ENCODE data around the gene PARL.

Gene PARL

DNA sequence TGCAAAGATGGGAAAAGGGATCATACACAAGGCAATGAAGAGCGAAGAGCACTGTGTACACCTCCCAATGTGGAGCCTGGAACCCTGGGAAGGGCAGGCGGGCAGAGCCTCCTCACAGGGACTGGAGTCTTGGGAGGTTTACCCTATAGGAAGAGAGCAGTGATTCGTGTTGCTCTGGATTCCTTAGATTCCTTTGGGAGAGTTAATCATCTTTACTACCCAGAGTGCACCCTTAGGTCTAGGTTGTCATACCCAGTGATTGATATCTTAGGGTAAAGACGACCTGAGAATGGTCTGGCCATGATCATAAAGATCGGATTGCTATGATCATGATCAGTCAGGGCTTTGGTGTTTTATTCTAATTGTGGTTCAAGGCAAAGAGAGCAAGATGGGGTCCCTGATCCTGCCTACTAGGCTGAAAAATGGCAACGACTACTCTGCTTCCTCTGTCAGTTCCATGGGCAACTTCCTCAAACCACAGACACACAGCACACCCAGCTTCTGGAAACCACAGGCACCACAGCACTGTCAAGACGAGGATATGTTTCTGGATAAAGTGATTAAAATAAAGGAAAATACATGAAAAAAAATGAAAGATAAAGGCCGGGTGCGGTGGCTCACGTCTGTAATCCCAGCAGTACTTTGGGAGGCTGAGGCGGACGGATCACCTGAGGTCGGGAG, 38.9 kb downstream of the PARL start:
- H3K4me3 ChIP-seq (replicated peaks in 1 of 2; ENCODE audit: low read depth in 2 of 2, low read length in 2 of 2): no peak overlapping the region
- TF ChIP-seq CTCF (IDR thresholded peaks at IDR 0.05; ENCODE audit: low read depth, low read length): no peak
- DNase-seq (ENCODE audit: low read depth in 2 of 2): peak in 1 of 2 donors; percentile 16

- no peak overlapping the region for H3K4me3 ChIP-seq (replicated peaks in 1 of 2; ENCODE audit: low read depth in 2 of 2, low read length in 2 of 2)
These were observed 39.6 kb downstream of the PARL start for GRCh38 chr3:183845090-183845489.

GRCh38 chr3:183844606-183845005, 40.1 kb downstream of the PARL start:
- no peak for TF ChIP-seq CTCF (IDR thresholded peaks at IDR 0.05; ENCODE audit: low read depth, low read length)
- DNase-seq (ENCODE audit: low read depth in 2 of 2): peak; percentile 67 to 79
- no peak overlapping the region for H3K4me3 ChIP-seq (replicated peaks in 1 of 2; ENCODE audit: low read depth in 2 of 2, low read length in 2 of 2)

More at GRCh38 chr3:183845090-183845489, 39.6 kb downstream of the PARL start:
- TF ChIP-seq CTCF (IDR thresholded peaks at IDR 0.05; ENCODE audit: low read depth, low read length): no peak
- DNase-seq (ENCODE audit: low read depth in 2 of 2): no peak

DNA sequence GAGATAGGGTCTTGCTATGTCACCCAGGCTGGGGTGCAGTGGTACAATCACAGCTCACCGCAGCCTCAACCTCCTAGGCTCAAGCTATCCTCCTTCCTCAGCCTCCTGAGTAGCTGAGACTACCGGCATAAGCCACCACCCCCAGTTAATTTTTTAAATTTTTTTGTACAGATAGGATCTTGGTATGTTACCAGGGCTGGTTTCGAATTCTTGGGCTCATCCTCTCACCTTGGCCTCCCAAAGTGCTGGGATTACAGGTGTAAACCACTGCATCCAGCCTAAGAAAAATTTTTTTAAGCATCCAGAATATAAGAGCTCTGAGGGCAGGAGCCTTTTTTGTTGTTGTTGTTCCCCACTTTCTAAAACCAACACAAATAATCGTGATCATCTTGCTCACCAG, 44.9 kb downstream of the PARL start:
- DNase-seq (ENCODE audit: low read depth in 2 of 2): no peak
- no peak for TF ChIP-seq CTCF (IDR thresholded peaks at IDR 0.05; ENCODE audit: low read depth, low read length)
- no peak overlapping the region for H3K4me3 ChIP-seq (replicated peaks in 1 of 2; ENCODE audit: low read depth in 2 of 2, low read length in 2 of 2)

- TF ChIP-seq CTCF (IDR thresholded peaks at IDR 0.05; ENCODE audit: low read depth, low read length): no peak
- no peak for DNase-seq (ENCODE audit: low read depth in 2 of 2)
These were observed 46.8 kb downstream of the PARL start for GRCh38 chr3:183837894-183838293.

GRCh38 chr3:183837390-183837789, 47.3 kb downstream of the PARL start:
- no peak for DNase-seq (ENCODE audit: low read depth in 2 of 2)
- no peak overlapping the region for H3K4me3 ChIP-seq (replicated peaks in 1 of 2; ENCODE audit: low read depth in 2 of 2, low read length in 2 of 2)
- TF ChIP-seq CTCF (IDR thresholded peaks at IDR 0.05; ENCODE audit: low read depth, low read length): no peak

More at GRCh38 chr3:183837894-183838293, 46.8 kb downstream of the PARL start:
- no peak overlapping the region for H3K4me3 ChIP-seq (replicated peaks in 1 of 2; ENCODE audit: low read depth in 2 of 2, low read length in 2 of 2)

- no peak overlapping the region for H3K4me3 ChIP-seq (replicated peaks in 1 of 2; ENCODE audit: low read depth in 2 of 2, low read length in 2 of 2)
- DNase-seq (ENCODE audit: low read depth in 2 of 2): no peak
- TF ChIP-seq CTCF (IDR thresholded peaks at IDR 0.05; ENCODE audit: low read depth, low read length): no peak
These were observed 51.2 kb downstream of the PARL start for GRCh38 chr3:183833516-183833915.
